HG03575 (cell line): ENCODE results near the gene CERS6.
A peak's percentile ranks its signal among the peaks of the same experiment; 100 is the strongest.

ENCODE experiments used
- ATAC-seq: cut with Tn5 transposase; IDR thresholded peaks from one replicate; pipeline ENCODE4 v1.9.1; 2021; ENCODE audit not compliant: unreplicated experiment, insufficient number of reproducible peaks, low FRiP score; ENCODE audit errors: extremely low read depth

CERS6 gene

DNA sequence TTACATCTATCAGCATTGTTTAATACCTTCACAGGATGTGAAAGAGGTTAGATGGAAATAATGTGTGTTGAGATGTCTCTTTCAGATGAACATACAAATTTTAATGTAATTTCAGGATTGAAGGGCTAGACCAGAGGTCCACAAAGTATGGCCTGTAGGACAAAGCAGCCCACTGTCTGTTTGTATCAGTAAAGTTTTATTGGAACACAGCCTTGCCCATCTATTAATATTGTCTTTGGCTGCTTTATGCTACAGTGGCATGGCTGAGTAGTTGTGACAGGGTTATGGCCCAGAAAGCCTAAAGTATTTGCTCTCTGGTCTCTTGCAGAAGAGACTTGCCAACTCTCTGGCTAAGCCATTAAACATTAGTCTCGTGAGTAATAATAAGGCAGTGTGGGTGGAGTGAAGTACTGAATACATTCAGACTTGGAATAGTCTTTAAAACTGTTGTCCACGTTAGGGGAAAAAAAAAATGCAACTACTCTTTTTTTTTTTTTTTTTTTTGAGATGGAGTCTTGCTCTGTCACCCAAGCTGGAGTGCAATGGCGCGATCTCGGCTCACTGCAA lies 271.9 kb downstream of the CERS6 start:
- no peak for ATAC-seq

DNA sequence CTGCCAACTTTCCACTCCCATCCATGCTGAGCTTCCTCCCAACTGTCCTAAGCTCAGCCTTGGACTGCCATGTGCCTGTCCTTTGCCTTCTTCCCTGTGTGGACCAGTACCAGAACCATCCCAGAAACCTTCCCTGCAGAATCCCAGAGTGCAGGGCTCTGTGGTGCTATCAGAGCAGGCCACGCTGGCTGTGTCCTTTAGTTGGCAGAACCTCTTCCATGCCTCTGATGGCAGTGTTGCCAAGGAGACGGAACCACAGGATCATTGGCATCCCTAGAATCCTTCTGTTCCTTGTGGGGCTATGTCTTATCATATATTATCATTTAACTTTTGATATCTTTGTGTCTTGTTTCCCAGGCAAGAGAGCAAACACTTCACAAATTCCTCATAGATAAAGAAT lies 273.4 kb downstream of the CERS6 start:
- no peak for ATAC-seq

DNA sequence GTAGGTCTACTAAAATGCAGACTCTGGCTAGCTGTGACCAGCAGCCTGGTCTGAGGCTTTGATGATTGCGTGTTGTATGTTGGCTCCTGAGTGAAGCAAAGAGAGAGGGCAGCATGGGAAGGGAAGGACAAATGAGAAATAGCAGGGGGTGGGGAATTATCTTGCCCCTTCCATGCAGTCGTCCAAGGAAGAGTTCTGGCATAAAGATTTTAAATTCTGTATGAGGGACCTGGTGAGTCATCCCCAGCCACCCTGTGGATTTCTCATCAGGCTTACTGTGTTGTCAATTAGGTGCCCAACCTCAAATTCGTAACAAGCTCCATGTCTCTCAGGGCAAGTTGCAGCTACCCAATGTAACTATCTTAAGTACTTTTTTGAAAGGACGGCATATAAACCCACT lies 274.3 kb downstream of the CERS6 start:
- ATAC-seq = no peak

DNA sequence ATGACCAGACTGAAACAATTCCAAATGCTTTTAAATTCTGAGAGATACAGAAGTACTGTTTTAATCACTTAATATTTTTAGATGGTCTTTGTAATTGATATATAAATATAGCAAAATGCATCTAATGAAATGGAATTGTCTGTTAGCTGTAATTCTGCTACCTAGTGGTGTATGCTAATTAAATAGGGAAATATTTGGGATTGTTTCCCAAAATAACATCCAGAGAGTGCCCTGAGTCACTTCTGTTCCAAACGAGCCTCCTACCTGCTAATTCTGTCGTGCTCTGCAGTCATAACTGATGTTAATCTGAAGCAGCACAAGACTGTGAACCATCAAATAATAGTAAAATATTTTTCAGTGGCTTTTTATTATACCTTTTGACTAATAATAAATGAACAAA lies 274.9 kb downstream of the CERS6 start:
- no peak for ATAC-seq

DNA sequence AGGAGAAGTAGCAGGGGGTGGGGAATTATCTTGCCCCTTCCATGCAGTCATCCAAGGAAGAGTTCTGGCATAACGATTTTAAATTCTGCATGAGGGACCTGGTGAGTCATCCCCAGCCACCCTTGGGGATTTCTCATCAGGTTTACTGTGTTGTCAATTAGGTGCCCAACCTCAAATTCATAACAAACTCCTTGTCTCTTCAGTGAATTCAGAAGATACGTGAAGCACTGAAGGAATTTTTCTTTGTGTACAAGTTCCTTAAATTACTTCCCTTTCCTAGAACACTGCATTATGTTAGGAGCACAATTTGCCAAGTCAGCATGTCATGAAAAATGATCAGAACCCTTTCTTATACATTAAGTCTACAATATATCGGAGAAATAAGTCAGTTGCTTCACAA lies 275.5 kb downstream of the CERS6 start:
- ATAC-seq = no peak

DNA sequence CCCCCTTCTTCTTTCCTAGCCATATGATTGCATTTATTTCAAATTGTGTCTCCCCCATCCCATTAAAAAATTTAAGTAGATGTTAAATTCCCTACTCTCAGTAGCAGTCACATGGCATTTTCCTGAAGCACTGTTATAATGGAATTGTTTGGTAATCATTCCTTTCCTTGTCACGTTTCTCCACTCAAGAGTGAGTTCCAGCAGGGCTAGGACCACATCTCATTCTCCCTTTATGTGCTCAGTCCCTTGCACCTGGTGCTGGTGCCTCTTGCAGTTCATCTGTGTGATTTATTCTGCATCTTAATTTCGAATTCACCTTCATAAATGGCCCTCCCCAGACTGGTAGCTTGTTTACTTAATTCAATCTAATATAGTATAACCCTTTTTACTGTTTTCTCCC lies 276.0 kb downstream of the CERS6 start:
- no peak for ATAC-seq

DNA sequence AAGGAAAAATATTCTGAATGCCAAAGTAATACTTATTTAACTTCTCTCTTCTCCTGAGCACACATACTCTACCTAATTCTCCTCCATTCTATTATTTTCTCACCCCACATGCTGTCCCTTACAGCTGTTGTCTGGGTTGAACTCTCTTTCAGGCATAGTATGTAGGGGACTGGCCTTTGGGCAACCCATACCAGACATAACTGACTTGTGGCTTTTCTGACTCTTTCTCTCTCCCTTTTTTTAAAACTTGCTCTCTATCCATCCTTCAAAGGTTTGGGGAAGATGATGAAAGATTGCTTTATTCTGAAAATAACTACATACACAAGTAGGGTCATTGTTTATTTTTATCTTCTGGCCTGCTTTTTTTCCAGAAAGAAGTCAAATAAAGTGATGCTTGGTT lies 276.4 kb downstream of the CERS6 start:
- ATAC-seq = no peak

DNA sequence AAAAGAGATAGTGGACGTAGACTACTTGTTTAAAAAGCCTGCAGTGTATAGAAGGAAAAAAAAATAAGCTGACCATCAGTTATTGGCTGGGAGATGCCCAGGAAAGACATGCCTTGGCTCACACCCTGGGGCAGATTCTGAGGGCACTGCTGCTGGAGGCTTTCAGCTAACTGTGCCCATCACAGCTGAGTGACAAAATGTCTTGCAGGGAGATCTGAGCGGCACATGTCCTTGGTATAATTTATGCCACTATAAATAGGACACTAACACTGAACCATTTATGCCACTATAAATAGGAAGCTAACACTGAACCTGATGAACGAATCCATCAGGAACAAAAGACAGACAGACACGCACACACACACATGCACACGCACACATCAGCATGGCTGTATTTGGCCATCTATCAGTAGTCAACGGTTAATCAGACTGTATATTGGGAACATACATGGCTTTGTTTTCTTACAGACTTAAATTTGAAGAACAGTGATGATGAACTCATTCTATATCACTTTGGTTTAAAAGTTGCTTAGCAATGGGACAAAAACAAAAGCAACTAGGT lies 278.2 kb downstream of the CERS6 start:
- ATAC-seq = no peak

DNA sequence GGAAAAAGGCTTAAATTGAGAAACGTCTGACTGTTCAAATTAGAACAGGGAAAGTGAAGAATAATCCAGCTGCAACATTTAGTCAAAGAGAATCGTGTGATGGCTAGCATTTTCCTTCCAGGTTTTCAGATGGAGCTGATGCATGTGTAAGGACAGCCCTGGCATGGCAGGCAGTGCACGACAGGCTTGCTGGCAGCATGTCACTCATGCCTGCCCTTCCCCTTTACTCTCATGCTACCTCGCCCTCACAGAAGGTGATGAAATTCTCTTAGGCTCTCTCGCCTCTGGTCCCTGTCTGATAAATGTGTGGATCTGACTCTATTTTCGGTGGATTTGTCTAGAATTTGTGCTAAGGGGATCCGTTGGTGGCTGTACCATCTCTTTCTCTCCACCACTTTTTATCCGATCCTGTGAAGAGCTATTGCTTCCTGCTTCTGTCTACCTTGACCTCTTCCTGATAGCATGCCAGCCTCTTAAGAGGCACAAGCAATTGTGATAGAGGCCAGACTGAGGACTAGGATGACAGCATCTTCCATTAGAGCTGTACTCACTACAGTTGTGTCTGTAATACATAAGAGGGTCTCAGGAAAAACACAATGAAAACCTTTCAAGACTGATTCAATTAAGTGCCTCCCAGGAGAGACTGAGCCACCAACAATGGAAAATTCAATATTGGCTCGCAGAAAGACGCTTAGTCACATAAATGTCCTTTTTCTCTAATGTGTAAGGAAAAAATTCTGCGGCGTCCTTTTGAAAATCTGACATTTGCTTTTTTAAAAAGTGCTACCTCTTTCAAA lies 280.8 kb downstream of the CERS6 start:
- no peak for ATAC-seq

DNA sequence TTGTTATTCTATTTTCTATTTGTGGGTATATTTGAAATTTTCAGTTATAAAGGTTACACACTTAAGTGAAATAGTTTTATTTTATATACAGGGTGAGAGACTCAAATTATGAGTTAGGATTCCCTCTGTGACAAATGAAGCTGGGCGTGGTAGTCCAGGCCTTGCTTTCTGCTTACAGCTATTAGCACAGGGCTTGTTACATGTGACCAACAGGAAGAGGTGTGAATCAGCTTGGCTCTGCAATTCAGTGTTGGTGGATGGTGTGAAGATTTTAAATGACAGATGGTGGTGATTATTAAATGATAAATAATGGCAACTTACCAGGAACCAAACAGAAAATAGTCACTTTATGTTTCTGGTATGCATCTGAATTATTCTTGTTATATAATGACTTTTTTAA lies 282.0 kb downstream of the CERS6 start:
- no peak for ATAC-seq

DNA sequence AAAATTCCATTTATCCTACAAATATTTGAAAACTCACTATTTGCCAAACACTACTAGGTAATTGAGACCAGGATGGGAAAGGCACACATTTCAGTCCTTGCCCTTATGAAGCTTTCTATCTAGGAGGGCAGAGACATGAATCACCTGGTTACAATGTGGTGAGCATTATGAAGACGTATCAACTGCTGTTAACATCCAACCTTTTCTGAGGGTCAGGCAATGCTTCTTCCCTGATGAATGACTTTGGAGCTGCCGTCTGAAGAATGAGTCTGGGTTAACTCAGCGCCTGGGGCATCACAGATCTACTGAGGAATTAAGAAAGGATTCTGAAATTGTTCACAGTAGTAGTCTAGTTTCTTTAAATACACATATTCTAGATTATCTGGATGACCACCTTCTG lies 284.3 kb downstream of the CERS6 start:
- ATAC-seq = no peak

DNA sequence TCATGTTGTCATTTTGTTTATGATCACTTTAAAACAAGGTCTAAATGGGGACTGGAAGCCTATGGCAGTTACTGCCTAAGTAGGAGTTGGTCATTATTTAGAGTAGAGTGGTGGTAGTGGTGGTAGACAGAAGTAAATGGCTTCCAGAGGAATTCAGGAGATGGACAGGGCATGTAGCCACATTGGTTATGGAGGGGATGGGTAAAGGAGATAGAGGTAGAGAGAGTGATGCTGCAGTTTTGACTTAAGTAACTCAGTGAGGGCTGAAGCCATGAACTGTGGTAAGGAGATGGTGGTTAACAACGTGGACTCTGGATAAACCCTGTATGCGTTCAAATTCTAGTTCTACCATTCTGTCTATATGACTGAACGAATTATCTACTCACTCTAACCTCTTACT lies 284.7 kb downstream of the CERS6 start:
- ATAC-seq = no peak

DNA sequence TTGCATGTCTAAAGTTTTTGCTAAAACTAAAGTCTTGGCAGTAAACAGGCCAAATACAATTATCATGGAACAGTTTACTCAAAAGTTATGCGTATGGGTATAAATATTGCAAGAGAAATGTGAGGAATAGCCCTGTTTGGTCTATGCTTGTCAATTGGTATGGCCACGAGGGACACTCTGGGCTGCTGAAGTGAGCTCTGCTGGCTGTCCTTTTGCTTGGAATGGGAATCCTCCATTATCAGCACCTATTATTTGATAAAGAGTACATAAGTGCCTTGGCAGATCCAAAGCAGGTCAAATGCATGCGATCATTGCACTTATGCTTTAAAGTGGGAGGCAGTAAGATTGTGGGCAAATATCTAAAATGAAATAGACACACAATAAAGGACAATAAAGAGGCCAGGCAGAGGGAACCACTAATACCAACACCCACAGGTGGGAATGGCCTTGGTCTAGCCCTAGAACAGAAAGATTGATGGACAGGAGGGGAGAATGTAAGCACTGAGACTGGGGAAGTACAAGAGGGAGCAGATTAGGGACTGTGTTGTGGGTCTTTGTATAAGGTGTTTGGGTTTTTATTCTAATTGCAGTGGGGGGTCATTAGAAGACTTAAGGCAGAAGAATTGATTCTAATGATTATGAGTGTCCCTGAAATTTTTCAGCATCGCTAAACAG lies 286.3 kb downstream of the CERS6 start:
- no peak for ATAC-seq

DNA sequence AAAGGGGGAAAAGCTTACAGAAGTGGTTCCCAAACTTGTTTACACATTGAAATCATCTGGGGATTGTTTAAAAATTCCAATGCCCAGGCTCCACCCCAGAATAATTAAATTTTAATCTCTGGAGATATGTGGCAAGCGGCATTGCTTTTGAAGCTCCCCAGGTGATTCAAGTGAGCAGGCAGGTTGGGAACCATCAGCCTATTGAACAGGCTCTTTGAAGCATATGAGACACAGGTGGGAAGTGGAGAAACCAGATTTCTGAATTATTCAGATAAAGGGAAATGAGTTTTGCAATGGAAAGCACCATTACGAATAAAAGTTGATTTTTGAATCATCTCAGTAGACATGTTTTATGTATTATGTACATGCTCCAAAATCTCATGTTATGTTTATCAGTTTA lies 288.8 kb downstream of the CERS6 start:
- ATAC-seq = no peak

DNA sequence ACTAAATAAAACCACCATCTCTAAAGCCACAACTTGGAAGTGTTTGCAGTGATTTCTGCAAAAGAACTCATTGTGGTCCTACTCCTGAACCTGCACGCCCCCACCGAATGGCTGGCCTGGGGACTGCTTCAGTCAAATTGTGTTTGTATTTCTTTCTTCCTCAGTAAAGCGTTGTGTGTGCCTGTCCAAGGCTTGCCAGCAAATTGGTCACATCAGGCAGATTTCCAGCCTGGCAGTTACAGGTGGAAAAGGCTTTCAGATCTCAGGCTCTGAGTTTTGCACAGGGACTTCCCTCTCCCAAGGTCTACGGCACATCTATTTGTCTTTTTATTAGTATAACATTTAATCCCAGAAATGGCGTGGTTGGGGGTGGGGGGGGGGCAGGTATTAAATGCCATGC lies 292.4 kb downstream of the CERS6 start:
- ATAC-seq = no peak

DNA sequence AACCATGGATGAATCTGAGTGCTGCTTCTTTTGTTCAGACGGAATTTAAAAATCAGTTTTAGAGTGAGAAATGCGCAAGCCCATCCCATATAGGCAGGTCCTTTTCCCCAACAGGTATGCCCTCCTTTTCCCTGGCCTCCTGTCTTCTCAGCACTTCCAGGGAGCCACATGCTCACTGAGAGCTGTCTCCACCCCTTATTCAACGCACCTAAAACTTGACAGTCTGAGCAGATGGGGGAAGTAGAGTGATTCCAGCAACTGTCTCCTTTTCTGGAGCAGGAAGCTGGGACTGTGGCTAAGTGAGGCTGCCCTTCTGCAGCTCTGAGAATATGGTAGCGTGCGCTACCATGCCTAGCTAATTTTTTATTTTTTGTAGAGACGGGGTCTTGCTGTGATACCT lies 293.2 kb downstream of the CERS6 start:
- ATAC-seq = no peak

DNA sequence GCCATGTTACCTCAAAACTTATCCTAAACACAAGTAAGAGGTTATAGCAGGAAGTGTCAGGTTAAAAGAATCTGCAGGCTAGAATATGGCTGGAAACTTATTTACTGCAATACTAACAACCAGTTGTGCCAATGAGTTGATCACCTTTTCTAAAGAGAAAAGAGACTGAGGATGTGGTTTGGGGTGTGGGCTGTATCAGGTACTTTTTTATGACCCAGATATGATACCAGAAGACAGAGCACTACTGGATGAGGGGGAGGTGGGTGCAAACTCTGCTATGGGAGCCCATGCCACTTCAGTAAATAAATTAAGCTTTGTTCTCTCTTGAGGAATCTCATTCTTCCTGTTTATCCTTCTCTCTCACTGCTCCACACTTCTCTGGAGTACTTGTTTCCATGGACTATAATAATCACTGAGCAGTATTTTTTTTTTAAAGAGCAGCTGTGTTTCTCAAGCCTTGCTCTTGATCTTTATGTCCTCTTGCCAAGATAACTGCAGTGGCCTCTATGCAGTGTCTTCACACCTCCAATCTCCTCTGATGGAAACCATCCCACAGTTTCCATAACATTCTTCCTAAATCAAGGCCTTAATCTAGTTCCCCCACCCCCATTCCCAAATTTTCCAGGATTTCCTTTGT lies 295.1 kb downstream of the CERS6 start:
- peak; percentile 79 for ATAC-seq

DNA sequence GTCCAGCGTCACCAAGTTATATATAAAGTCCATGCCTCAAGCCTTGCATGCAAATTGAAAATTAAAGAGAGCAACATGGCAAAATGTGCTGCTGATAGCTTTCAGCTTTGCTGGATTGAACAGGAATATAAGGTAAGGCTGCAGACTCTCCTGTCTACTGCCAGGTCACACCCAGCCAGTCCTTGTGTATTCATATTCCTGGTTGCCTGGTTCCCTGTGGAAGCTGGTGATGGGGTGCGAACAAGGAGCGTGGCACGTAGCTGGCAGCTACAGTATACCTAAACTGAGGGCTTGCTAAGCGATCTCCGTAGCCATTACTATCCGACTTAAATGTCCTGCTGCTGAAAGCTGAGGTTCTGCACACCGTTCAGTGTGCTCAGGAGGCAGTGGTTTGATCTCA lies 296.3 kb downstream of the CERS6 start:
- ATAC-seq = no peak

DNA sequence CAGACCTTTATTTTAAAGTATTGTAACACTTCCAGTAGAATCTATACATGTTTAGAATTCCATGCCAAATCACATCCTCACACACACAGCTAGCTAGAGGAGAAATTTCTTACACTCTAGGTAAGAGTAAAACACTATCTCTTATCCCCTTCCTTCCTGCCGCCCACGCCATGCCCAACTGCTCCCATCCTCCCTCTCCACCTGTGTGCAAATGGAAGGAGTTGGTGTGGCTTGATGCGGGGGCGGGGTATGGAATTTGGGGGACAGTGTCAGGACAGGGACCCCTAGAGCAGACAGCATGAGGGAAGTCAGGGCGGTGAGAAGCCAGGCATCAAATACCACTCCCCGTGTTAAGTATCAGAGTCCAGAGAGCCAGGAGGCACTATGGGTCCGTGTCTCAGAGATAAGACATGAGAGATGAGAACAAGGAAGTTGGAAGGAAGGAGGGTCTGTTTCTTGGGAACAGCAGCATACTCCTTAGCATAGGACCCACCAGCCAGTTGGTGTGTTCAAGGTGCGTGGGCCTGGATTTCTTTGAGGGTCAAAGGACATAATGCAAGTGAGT lies 297.8 kb downstream of the CERS6 start:
- no peak for ATAC-seq
